ENCODE data around the gene KAT2B. TPM values are rescaled to one million over a fixed set of nuclear protein-coding genes. Genes with fewer than 3 reads are reported as not detected.

Gene KAT2B
- total RNA-seq, 1 experiment from 2014 or later: 3.2 TPM

- H3K4me2 ChIP-seq: no peak overlapping the region
- H4K20me1 ChIP-seq (ENCODE audit: insufficient read depth): no peaks in the 10 kb centered on the region
- H3K4me1 ChIP-seq (replicated peaks; ENCODE audit: insufficient read depth): no peaks in the 10 kb centered on the region
- no peaks in the 10 kb centered on the region for H3K36me3 ChIP-seq (ENCODE audit: low read depth)
- H3K27ac ChIP-seq: no peak overlapping the region
- H3F3A ChIP-seq (ENCODE audit: insufficient read depth, low read depth): no peaks in the 10 kb centered on the region
- BruUV-seq (replicated peaks): no TSS peak
- no peaks in the 10 kb centered on the region for H3K9me2 ChIP-seq (ENCODE audit: insufficient read depth)
- H3K27me3 ChIP-seq (ENCODE audit: insufficient read depth, low read depth): no peaks in the 10 kb centered on the region
- H2AFZ ChIP-seq: no peak overlapping the region
- intact Hi-C loops (cut with micrococcal nuclease; ENCODE audit: unreplicated experiment): no loop called here
- no peaks in the 10 kb centered on the region for H3K9me3 ChIP-seq (ENCODE audit: insufficient read depth, low read depth)
- no peak for DNase-seq
- ChIA-PET POLR2A (ENCODE audit: unreplicated experiment) (no interaction called here), CTCF (no interaction called here)
- no peaks in the 10 kb centered on the region for H3K79me2 ChIP-seq (ENCODE audit: low read depth)
- H3K4me3 ChIP-seq: no peak overlapping the region
- TF ChIP-seq EZH2 (IDR thresholded peaks at IDR 0.05; ENCODE audit: low read depth): no peak
- TF ChIP-seq, protein P1, sequence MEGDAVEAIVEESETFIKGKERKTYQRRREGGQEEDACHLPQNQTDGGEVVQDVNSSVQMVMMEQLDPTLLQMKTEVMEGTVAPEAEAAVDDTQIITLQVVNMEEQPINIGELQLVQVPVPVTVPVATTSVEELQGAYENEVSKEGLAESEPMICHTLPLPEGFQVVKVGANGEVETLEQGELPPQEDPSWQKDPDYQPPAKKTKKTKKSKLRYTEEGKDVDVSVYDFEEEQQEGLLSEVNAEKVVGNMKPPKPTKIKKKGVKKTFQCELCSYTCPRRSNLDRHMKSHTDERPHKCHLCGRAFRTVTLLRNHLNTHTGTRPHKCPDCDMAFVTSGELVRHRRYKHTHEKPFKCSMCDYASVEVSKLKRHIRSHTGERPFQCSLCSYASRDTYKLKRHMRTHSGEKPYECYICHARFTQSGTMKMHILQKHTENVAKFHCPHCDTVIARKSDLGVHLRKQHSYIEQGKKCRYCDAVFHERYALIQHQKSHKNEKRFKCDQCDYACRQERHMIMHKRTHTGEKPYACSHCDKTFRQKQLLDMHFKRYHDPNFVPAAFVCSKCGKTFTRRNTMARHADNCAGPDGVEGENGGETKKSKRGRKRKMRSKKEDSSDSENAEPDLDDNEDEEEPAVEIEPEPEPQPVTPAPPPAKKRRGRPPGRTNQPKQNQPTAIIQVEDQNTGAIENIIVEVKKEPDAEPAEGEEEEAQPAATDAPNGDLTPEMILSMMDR (conservative IDR thresholded peaks at IDR 0.05): no peak
These were observed 32.2 kb downstream of the KAT2B start for GRCh38 chr3:20072422-20072821.

DNA sequence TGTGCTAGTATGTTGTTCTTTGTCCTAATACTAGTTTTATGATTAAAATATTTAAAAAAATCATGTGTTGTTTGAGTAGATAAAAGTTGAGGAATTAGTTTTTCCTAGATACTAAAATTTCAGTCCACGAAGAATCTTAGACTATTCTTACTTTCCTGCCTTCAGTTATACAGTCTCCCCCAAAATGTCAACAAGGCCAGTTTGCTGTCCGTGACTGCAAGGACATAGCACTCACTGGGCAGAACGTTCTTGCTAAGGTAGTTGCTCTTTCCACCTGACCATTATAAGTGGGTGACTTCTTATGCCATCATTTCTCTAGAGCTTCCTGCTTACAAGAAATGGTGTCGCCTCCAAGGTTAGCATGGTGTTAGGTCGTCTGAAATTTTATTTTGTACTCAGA, 32.8 kb downstream of the KAT2B start:
- intact Hi-C loops (cut with micrococcal nuclease; ENCODE audit: unreplicated experiment): no loop called here
- no peak for DNase-seq
- H3K79me2 ChIP-seq (ENCODE audit: low read depth): no peaks in the 10 kb centered on the region
- POLR2A ChIA-PET (ENCODE audit: unreplicated experiment): no interaction called here
- no peak overlapping the region for H3K27ac ChIP-seq
- CTCF ChIA-PET: no interaction called here
- H3K4me3 ChIP-seq: no peak overlapping the region
- TF ChIP-seq EZH2 (IDR thresholded peaks at IDR 0.05; ENCODE audit: low read depth): no peak
- TF ChIP-seq, protein P1 (conservative IDR thresholded peaks at IDR 0.05): no peak
- no TSS peak for BruUV-seq (replicated peaks)
- no peaks in the 10 kb centered on the region for H3K9me2 ChIP-seq (ENCODE audit: insufficient read depth)
- no peaks in the 10 kb centered on the region for H3K27me3 ChIP-seq (ENCODE audit: insufficient read depth, low read depth)
- H3K4me1 ChIP-seq (replicated peaks; ENCODE audit: insufficient read depth): no peaks in the 10 kb centered on the region
- H4K20me1 ChIP-seq (ENCODE audit: insufficient read depth): no peaks in the 10 kb centered on the region
- no peaks in the 10 kb centered on the region for H3F3A ChIP-seq (ENCODE audit: insufficient read depth, low read depth)
- no peaks in the 10 kb centered on the region for H3K36me3 ChIP-seq (ENCODE audit: low read depth)
- no peak overlapping the region for H3K4me2 ChIP-seq
- H2AFZ ChIP-seq: no peak overlapping the region
- no peaks in the 10 kb centered on the region for H3K9me3 ChIP-seq (ENCODE audit: insufficient read depth, low read depth)

DNA sequence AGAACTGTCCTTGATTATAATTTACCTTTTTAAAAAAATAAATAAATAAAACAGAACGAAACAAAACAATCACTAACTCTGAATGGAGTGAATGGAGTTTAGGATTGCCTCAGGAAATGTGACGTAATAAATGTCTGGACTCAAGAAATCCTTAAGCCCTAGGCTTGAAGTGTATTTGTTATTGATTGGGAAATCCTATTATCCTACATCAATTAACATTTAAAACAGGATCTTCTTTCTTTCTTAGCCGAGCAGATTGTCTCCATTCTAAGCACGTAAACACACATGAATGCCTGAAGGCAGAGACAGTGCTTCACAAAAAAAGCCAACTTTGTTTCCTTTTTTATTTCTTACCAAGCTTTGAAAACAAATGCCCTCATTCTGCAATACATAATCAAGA, 33.4 kb downstream of the KAT2B start:
- Histone ChIP-seq H3K27me3 (ENCODE audit: insufficient read depth, low read depth) (no peaks in the 10 kb centered on the region), H2AFZ (no peak overlapping the region), H3K9me2 (ENCODE audit: insufficient read depth) (no peaks in the 10 kb centered on the region), H4K20me1 (ENCODE audit: insufficient read depth) (no peaks in the 10 kb centered on the region), H3K36me3 (ENCODE audit: low read depth) (no peaks in the 10 kb centered on the region), H3K4me1 (replicated peaks; ENCODE audit: insufficient read depth) (no peaks in the 10 kb centered on the region), H3F3A (ENCODE audit: insufficient read depth, low read depth) (no peaks in the 10 kb centered on the region), H3K4me2 (no peak overlapping the region), H3K79me2 (ENCODE audit: low read depth) (no peaks in the 10 kb centered on the region), H3K9me3 (ENCODE audit: insufficient read depth, low read depth) (no peaks in the 10 kb centered on the region), H3K4me3 (no peak overlapping the region), H3K27ac (no peak overlapping the region)
- DNase-seq: no peak
- CTCF ChIA-PET: no interaction called here
- no TSS peak for BruUV-seq (replicated peaks)
- TF ChIP-seq, protein P1 (conservative IDR thresholded peaks at IDR 0.05): no peak
- no peak for TF ChIP-seq EZH2 (IDR thresholded peaks at IDR 0.05; ENCODE audit: low read depth)
- intact Hi-C loops (cut with micrococcal nuclease; ENCODE audit: unreplicated experiment): no loop called here
- POLR2A ChIA-PET (ENCODE audit: unreplicated experiment): no interaction called here

Data from PC-9 (cell line).